Heart left ventricle (tissue), 16 donors: ENCODE results near the gene CPA4. TPM values are rescaled to one million over a fixed set of nuclear protein-coding genes. Genes with fewer than 3 reads are reported as not detected.

ENCODE experiments used
- ATAC-seq, 4 donors: fragments of 200-7000 bp; cut with Tn5 transposase; one replicate each; pipeline ENCODE4 v1.9.1; 2020 to 2022; ENCODE audit warnings: moderate library complexity in 4 of 4, mild to moderate bottlenecking in 3 of 4, moderate number of reproducible peaks in 1 of 4
- DNase-seq, 5 donors: peaks; one replicate each; pipeline ENCODE4 v3.0.0-alpha.2; 2020
- H3K27ac ChIP-seq, 12 donors: fragments of 200-600 bp; sonication (generic) in 4 of 12; one replicate each; pipeline versions ENCODE4 v1.5.0 to v1.8.0; 2016 to 2022; ENCODE audit warnings: mild to moderate bottlenecking in 2 of 12
- H3K27me3 ChIP-seq, 9 donors: fragments of 200-600 bp; sonication (generic) in 2 of 9; one replicate each; pipeline versions ENCODE4 v1.5.1 to v1.8.0; 2016 to 2022; ENCODE audit warnings: mild to moderate bottlenecking in 3 of 9
- H3K36me3 ChIP-seq, 9 donors: fragments of 200-600 bp; sonication (generic) in 2 of 9; one replicate each; pipeline versions ENCODE4 v1.5.0 to v1.8.0; 2018 to 2022; ENCODE audit warnings: mild to moderate bottlenecking in 2 of 9
- H3K4me1 ChIP-seq, 12 donors: fragments of 200-600 bp; sonication (generic) in 4 of 12; one replicate each; pipeline versions ENCODE4 v1.5.0 to v1.8.0; 2016 to 2022; ENCODE audit warnings: mild to moderate bottlenecking in 3 of 12
- H3K4me3 ChIP-seq, 12 donors: fragments of 200-600 bp; sonication (generic) in 4 of 12; one replicate each; pipeline versions ENCODE4 v1.5.0 to v1.8.0; 2017 to 2022; ENCODE audit warnings: mild to moderate bottlenecking in 9 of 12, moderate library complexity in 4 of 12
- H3K9me3 ChIP-seq, 12 donors: fragments of 200-600 bp; sonication (generic) in 4 of 12; one replicate each; pipeline versions ENCODE4 v1.5.0 to v1.8.0; 2016 to 2022; ENCODE audit warnings: mild to moderate bottlenecking in 1 of 12
- POLR2A ChIP-seq, 2 donors: fragments of 450-650 bp; IDR thresholded peaks; one replicate each; pipeline ENCODE4 v1.6.1; 2017; ENCODE audit warnings: antibody characterized with exemption in 2 of 2, mild to moderate bottlenecking in 2 of 2, moderate library complexity in 2 of 2
- WGBS, 4 donors: extraction: QIAGEN DNeasy Blood & Tissue Kit in 2 of 4; methylation state at CpG; one replicate each; pipeline versions ENCODE4 v1.1.5 to v1.1.7; 2013 to 2018; 5-methylcytosine and 5-hydroxymethylcytosine counted together
- intact Hi-C, 10 donors: fragments of 100-400 bp; cut with DNase I; formaldehyde crosslinking; loops; one replicate each; pipeline versions ENCODE4 v1.11.1 to v1.14.2; 2022
- polyA plus RNA-seq, 2 donors: library from polyadenylated mRNA; stranded (reverse); fragments of 200-250 nt; gene quantifications; one replicate each; pipeline ENCODE4 v1.2.3, GENCODE V29; 2013
- total RNA-seq, 9 donors: library from RNA; depleted of rRNA in 2 of 9; stranded (reverse); fragments of >200 nt in 2 of 9; fragmentation: NEBNext Ultra II Directional in 3 of 9; extraction: Animal tissue kit (Norgen Biotek cat#: 25700) in 3 of 9; gene quantifications; one replicate each; pipeline versions ENCODE4 v1.1.0 to v1.2.4, GENCODE V29; 2016 to 2023
- TF ChIP-seq, protein P1 (sequence below), 12 donors: fragments of 200-600 bp; sonication (generic) in 4 of 12; IDR thresholded peaks; one replicate each; pipeline versions ENCODE4 v1.5.0 to v1.8.0; 2018 to 2022; ENCODE audit warnings: antibody characterized with exemption in 12 of 12, mild to moderate bottlenecking in 5 of 12
- donor health status: ischemic (EF 13 %, LVEDD 7.1; RV severe dilation, severe dysfunction).
- donor health status: healthy with polysubstance abuse.
- donor health status: DM: no; HTN: yes; CAD: no.
- donor health status: DM: no; HTN: no; CAD: no.
- donor health status: ischemic (EF 25% LVEDD 6.9; RV normal size, moderate dysfunction).
- donor health status: ischemic (EF 25% LVEDD 5.7; RV mildly dilated, moderate dysfunction).
- donor health status: healthy.
- donor health status: DM: yes; HTN: yes; CAD: no.
- donor health status: ischemic (EF 35%, LVEDD 5.7; RV mildly dilated, moderate dysfunction).
- donor health status: nonischemic (EF 11% LVEDD 7.7; RV severe dilation, severe dysfunction).
- donor health status: DM: yes; HTN: yes; CAD: no.
- donor health status: PGD.
- donor health status: ischemic (EF 29% LVEDD 5.4; RV normal size, mild dysfunction).
- donor health status: nonischemic (EF 23%, LVEDD 6.1; RV moderate dilation, normal function).

Gene CPA4
- total and polyA plus RNA-seq, 11 donors = 0.06 to 22.2 (median 0.27) TPM; not detected in 7

GRCh38 chr7:130266258-130266960 lies 26.6 kb upstream of the CPA4 start, which contains the start of gene CPA2:
CPA2 (plus strand) TSS chr7:130266863; CDS start chr7:130266882, 19 bp downstream.
- no peak for TF ChIP-seq POLR2A (IDR thresholded peaks at IDR 0.05)
- TF ChIP-seq, protein P1, sequence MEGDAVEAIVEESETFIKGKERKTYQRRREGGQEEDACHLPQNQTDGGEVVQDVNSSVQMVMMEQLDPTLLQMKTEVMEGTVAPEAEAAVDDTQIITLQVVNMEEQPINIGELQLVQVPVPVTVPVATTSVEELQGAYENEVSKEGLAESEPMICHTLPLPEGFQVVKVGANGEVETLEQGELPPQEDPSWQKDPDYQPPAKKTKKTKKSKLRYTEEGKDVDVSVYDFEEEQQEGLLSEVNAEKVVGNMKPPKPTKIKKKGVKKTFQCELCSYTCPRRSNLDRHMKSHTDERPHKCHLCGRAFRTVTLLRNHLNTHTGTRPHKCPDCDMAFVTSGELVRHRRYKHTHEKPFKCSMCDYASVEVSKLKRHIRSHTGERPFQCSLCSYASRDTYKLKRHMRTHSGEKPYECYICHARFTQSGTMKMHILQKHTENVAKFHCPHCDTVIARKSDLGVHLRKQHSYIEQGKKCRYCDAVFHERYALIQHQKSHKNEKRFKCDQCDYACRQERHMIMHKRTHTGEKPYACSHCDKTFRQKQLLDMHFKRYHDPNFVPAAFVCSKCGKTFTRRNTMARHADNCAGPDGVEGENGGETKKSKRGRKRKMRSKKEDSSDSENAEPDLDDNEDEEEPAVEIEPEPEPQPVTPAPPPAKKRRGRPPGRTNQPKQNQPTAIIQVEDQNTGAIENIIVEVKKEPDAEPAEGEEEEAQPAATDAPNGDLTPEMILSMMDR (IDR thresholded peaks at IDR 0.05) = no peak
- 82 to 93% (median 92%) methylated on average over 3 of the region's 3 CpGs for WGBS, 4 donors
- H3K4me3 ChIP-seq = no peak within 1 kb of the TSS

GRCh38 chr7:130266961-130267321 lies 26.0 kb upstream of the CPA4 start:
- H3K27ac ChIP-seq = no peak overlapping the region
- DNase-seq (no peak), ATAC-seq (no peak)
- H3K4me3 ChIP-seq = no peak overlapping the region
- no peak for TF ChIP-seq POLR2A (IDR thresholded peaks at IDR 0.05)
- TF ChIP-seq, protein P1 (IDR thresholded peaks at IDR 0.05) = no peak
- no peaks in the 10 kb centered on the region for H3K36me3 ChIP-seq
- H3K27me3 ChIP-seq = peaks cover 0 to 4% (median 0%) of the 10 kb centered on the region in 9 donors
- 83 to 96% (median 90%) methylated on average over 1 of the region's 1 CpG for WGBS, 4 donors
- H3K4me1 ChIP-seq = peaks cover 0 to 6% (median 0%) of the 10 kb centered on the region in 12 donors
- H3K9me3 ChIP-seq = no peaks in the 10 kb centered on the region
- intact Hi-C loops = no loop called here

More at GRCh38 chr7:130266258-130266960, 26.6 kb upstream of the CPA4 start, which contains the start of gene CPA2:
- Histone ChIP-seq H3K27me3 (peaks cover 0 to 4% (median 0%) of the 10 kb centered on the region in 9 donors), H3K9me3 (no peaks in the 10 kb centered on the region), H3K36me3 (no peaks in the 10 kb centered on the region), H3K4me1 (peaks cover 0 to under 1% (median 0%) of the 10 kb centered on the region in 12 donors), H3K27ac (no peak within 1 kb of the TSS)
- intact Hi-C loops = no loop called here
- ATAC-seq (no peak), DNase-seq (no peak)

DNA sequence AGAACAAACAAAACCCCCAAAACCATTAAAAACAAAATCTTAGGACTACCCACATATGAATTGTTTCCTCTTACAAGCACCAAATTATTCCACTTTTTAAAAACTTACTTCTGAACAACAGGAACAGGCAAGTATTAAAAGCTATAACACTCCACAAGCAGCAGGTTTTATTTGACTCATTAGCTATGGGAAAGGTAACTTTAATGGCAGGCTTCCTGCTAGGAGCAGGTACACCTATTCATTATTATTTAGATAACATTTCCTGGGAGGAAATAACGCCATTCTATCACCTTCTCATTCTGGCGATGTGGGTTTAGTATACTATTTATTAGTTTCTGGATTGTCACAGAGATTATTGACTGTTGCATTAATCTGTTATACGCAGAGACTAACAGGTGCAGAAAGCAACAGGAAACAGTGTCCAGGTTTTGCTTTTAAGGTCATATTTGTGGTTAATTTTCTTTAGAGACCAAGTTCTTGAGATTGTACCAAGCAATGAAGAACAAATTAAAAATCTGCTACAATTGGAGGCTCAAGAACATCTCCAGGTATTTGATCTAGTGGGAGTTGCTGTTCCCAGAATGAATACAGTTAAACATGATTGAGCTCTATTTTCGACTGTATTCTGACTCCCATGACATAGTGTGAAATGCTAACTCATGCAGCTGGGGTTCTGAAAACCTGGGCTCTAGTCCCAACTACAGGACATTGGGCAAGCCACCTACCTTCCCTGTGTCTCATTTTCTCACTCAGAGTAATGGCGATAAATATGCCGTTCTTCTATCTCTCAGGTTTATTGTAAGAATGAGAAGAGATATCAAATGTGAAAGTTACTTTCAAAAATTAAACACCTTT lies 24.3 kb upstream of the CPA4 start:
- peaks cover 0 to 6% (median 0%) of the 10 kb centered on the region in 9 donors for H3K27me3 ChIP-seq
- no peak for TF ChIP-seq POLR2A (IDR thresholded peaks at IDR 0.05)
- TF ChIP-seq, protein P1 (IDR thresholded peaks at IDR 0.05) = no peak
- no peaks in the 10 kb centered on the region for H3K36me3 ChIP-seq
- no peak overlapping the region for H3K27ac ChIP-seq
- no peak overlapping the region for H3K4me3 ChIP-seq
- 80 to 84% (median 81%) methylated on average over 6 of the region's 6 CpGs for WGBS, 4 donors
- no peak for DNase-seq
- intact Hi-C loops = no loop called here
- no peaks in the 10 kb centered on the region for H3K9me3 ChIP-seq
- H3K4me1 ChIP-seq = peaks cover 0 to 15% (median 2%) of the 10 kb centered on the region in 12 donors
- ATAC-seq = no peak

- peaks cover 0 to 9% (median 0%) of the 10 kb centered on the region in 9 donors for H3K27me3 ChIP-seq
- peaks cover 0 to 21% (median 2%) of the 10 kb centered on the region in 12 donors for H3K4me1 ChIP-seq
- H3K27ac ChIP-seq = no peak overlapping the region
- no peaks in the 10 kb centered on the region for H3K36me3 ChIP-seq
- 82 to 94% (median 88%) methylated on average over 1 of the region's 1 CpG for WGBS, 4 donors
- TF ChIP-seq, protein P1 (IDR thresholded peaks at IDR 0.05) = no peak
- no peak for TF ChIP-seq POLR2A (IDR thresholded peaks at IDR 0.05)
- H3K9me3 ChIP-seq = no peaks in the 10 kb centered on the region
- DNase-seq (no peak), ATAC-seq (no peak)
- no peak overlapping the region for H3K4me3 ChIP-seq
- intact Hi-C loops = no loop called here
Measured at GRCh38 chr7:130269318-130269694, 23.7 kb upstream of the CPA4 start.
